Nephron progenitor cell (in vitro differentiated cells): Measurements from ENCODE around the gene IL17B.
A peak's percentile ranks its signal among the peaks of the same experiment; 100 is the strongest.

ENCODE experiments used
- DNase-seq: peaks from one replicate; pipeline ENCODE4 v3.0.0; 2021
- H3K27ac Mint-ChIP-seq: 2 replicates; pipeline ENCODE4 v1.8.0; 2021; ENCODE audit warnings: mild to moderate bottlenecking, moderate library complexity, mixed read lengths
- H3K27me3 Mint-ChIP-seq: 2 replicates; pipeline ENCODE4 v1.8.0; 2021; ENCODE audit warnings: mild to moderate bottlenecking, low read depth, mixed read lengths; ENCODE audit not compliant: poor library complexity
- H3K36me3 Mint-ChIP-seq: 2 replicates; pipeline ENCODE4 v1.8.0; 2021; ENCODE audit warnings: low read depth, mixed read lengths
- H3K4me1 Mint-ChIP-seq: 2 replicates; pipeline ENCODE4 v1.8.0; 2021; ENCODE audit warnings: mixed read lengths
- H3K4me3 Mint-ChIP-seq: 2 replicates; pipeline ENCODE4 v1.8.0; 2021; ENCODE audit warnings: mild to moderate bottlenecking, moderate library complexity, mixed read lengths
- H3K9me3 Mint-ChIP-seq: 2 replicates; pipeline ENCODE4 v1.8.0; 2021; ENCODE audit warnings: mild to moderate bottlenecking, moderate library complexity, mixed read lengths
- CTCF ChIP-seq: fragments of 200-600 bp; sonication (generic); IDR thresholded peaks from 2 replicates; pipeline ENCODE4 v1.5.0; 2021; ENCODE audit warnings: antibody characterized with exemption

IL17B gene

GRCh38 chr5:149374801-149375200, 4.3 kb downstream of the IL17B start:
- H3K27me3 Mint-ChIP-seq = peaks cover 6% of the 10 kb centered on the region
- no peaks in the 10 kb centered on the region for H3K36me3 Mint-ChIP-seq
- H3K4me3 Mint-ChIP-seq = no peak overlapping the region
- H3K4me1 Mint-ChIP-seq = peaks cover 18% of the 10 kb centered on the region
- no peak overlapping the region for H3K27ac Mint-ChIP-seq
- no peak for TF ChIP-seq CTCF
- DNase-seq = no peak
- no peaks in the 10 kb centered on the region for H3K9me3 Mint-ChIP-seq

- no peaks in the 10 kb centered on the region for H3K36me3 Mint-ChIP-seq
- TF ChIP-seq CTCF = no peak
- no peaks in the 10 kb centered on the region for H3K9me3 Mint-ChIP-seq
- no peak for DNase-seq
- peaks cover 6% of the 10 kb centered on the region for H3K27me3 Mint-ChIP-seq
- no peak overlapping the region for H3K4me3 Mint-ChIP-seq
- peaks cover 18% of the 10 kb centered on the region for H3K4me1 Mint-ChIP-seq
- H3K27ac Mint-ChIP-seq = peak overlapping the region; percentile 61
Measured at GRCh38 chr5:149374303-149374702, 4.8 kb downstream of the IL17B start.

GRCh38 chr5:149372932-149373331, 6.2 kb downstream of the IL17B start:
- Mint-ChIP-seq H3K9me3 (no peaks in the 10 kb centered on the region), H3K4me1 (peaks cover 10% of the 10 kb centered on the region)
- no peak for TF ChIP-seq CTCF

GRCh38 chr5:149372076-149372795, 6.9 kb downstream of the IL17B start:
- no peaks in the 10 kb centered on the region for H3K9me3 Mint-ChIP-seq
- H3K4me1 Mint-ChIP-seq = peaks cover 16% of the 10 kb centered on the region
- H3K4me3 Mint-ChIP-seq = no peak overlapping the region
- TF ChIP-seq CTCF = no peak
- H3K36me3 Mint-ChIP-seq = peaks cover 4% of the 10 kb centered on the region
- peak overlapping the region; percentile 15 for H3K27ac Mint-ChIP-seq
- DNase-seq = no peak
- H3K27me3 Mint-ChIP-seq = peaks cover 6% of the 10 kb centered on the region

More at GRCh38 chr5:149372932-149373331, 6.2 kb downstream of the IL17B start:
- peaks cover 4% of the 10 kb centered on the region for H3K36me3 Mint-ChIP-seq
- peaks cover 6% of the 10 kb centered on the region for H3K27me3 Mint-ChIP-seq
- DNase-seq = no peak
- no peak overlapping the region for H3K27ac Mint-ChIP-seq
- H3K4me3 Mint-ChIP-seq = no peak overlapping the region

- TF ChIP-seq CTCF = peak; percentile 72
- H3K4me3 Mint-ChIP-seq = no peak overlapping the region
- peak; percentile 69 for DNase-seq
- H3K9me3 Mint-ChIP-seq = no peaks in the 10 kb centered on the region
- peaks cover 22% of the 10 kb centered on the region for H3K4me1 Mint-ChIP-seq
- no peak overlapping the region for H3K27ac Mint-ChIP-seq
- H3K36me3 Mint-ChIP-seq = peaks cover 4% of the 10 kb centered on the region
- peaks cover 6% of the 10 kb centered on the region for H3K27me3 Mint-ChIP-seq
Measured at GRCh38 chr5:149371296-149371962, 7.7 kb downstream of the IL17B start.
